HEK293 (cell line): ENCODE results near the gene KLHDC7B.

Experiments
- CTCF ChIA-PET: fragments of 350-600 bp; formaldehyde crosslinking; extraction: SDS; loops from one replicate; lab custom pipeline; 2021; ENCODE audit warnings: antibody characterized with exemption; lab: Yijun Ruan, JAX
- POLR2A ChIA-PET: fragments of 300-600 bp; formaldehyde crosslinking; extraction: SDS; loops from one replicate; lab custom pipeline; 2020; ENCODE audit warnings: antibody characterized with exemption, inconsistent platforms; lab: Yijun Ruan, JAX
- H3K27ac ChIP-seq: fragments of 200-500 bp; sonication (Bioruptor generic); 2 replicates; pipeline ENCODE4 v1.5.1; 2014; ENCODE audit warnings: low read depth, low read length, control low read depth, inconsistent platforms; ENCODE audit errors: extremely low read depth
- H3K36me3 ChIP-seq, 2 experiments: fragments of 200-500 bp in 1 of 2; sonication (Bioruptor generic) in 1 of 2; 1 replicate in 1 of 2; 2 replicates in 1 of 2; pipeline ENCODE4 v1.5.1; 2014 to 2017; ENCODE audit warnings: inconsistent platforms in 2 of 2, low read length in 2 of 2; ENCODE audit not compliant: control insufficient read depth in 2 of 2, insufficient read depth in 1 of 2
- H3K4me1 ChIP-seq: fragments of 200-500 bp; sonication (Bioruptor generic); 2 replicates; pipeline ENCODE4 v1.5.1; 2014; ENCODE audit warnings: mild to moderate bottlenecking, low read length, inconsistent platforms; ENCODE audit not compliant: control insufficient read depth, insufficient read depth
- H3K4me3 ChIP-seq: 2 replicates; pipeline ENCODE4 v1.5.1; 2011; ENCODE audit warnings: low read depth, mild to moderate bottlenecking, control low read depth, low read length, moderate library complexity
- H3K9me3 ChIP-seq: fragments of 200-500 bp; sonication (Bioruptor generic); 2 replicates; pipeline ENCODE4 v1.5.1; 2014; ENCODE audit warnings: low read depth, low read length, inconsistent platforms; ENCODE audit not compliant: control insufficient read depth, insufficient read depth
- BCL11B ChIP-seq: fragments of 450-650 bp; formaldehyde crosslinking; IDR thresholded peaks from 2 replicates; pipeline ENCODE4 v1.5.1; 2016; ENCODE audit warnings: low read depth, missing biosample characterization, missing genetic modification characterization
- KLF7 ChIP-seq: fragments of 450-650 bp; formaldehyde crosslinking; IDR thresholded peaks from 2 replicates; pipeline ENCODE4 v1.5.1; 2016; ENCODE audit warnings: missing biosample characterization, missing genetic modification characterization, borderline replicate concordance
- SCRT1 ChIP-seq: fragments of 450-650 bp; formaldehyde crosslinking; IDR thresholded peaks from 2 replicates; pipeline ENCODE4 v1.5.1; 2016; ENCODE audit warnings: missing biosample characterization, missing genetic modification characterization, borderline replicate concordance
- ZBTB20 ChIP-seq: fragments of 450-650 bp; formaldehyde crosslinking; IDR thresholded peaks from 2 replicates; pipeline ENCODE4 v1.5.1; 2016; ENCODE audit warnings: missing biosample characterization, missing genetic modification characterization
- ZBTB26 ChIP-seq: fragments of 450-650 bp; formaldehyde crosslinking; optimal IDR thresholded peaks from 2 replicates; pipeline ENCODE3; 2016; ENCODE audit warnings: missing biosample characterization, mild to moderate bottlenecking, missing genetic modification characterization
- ZIC2 ChIP-seq: fragments of 450-650 bp; formaldehyde crosslinking; IDR thresholded peaks from 2 replicates; pipeline ENCODE4 v1.5.1; 2016; ENCODE audit warnings: missing biosample characterization, missing genetic modification characterization
- ZNF132 ChIP-seq: fragments of 450-650 bp; formaldehyde crosslinking; IDR thresholded peaks from 2 replicates; pipeline ENCODE4 v1.5.1; 2017; ENCODE audit warnings: missing biosample characterization, missing genetic modification characterization, borderline replicate concordance
- ZNF155 ChIP-seq: fragments of 450-650 bp; formaldehyde crosslinking; IDR thresholded peaks from 2 replicates; pipeline ENCODE4 v1.5.1; 2016; ENCODE audit warnings: missing biosample characterization, missing genetic modification characterization
- ZNF18 ChIP-seq: fragments of 450-650 bp; formaldehyde crosslinking; IDR thresholded peaks from 2 replicates; pipeline ENCODE4 v1.5.1; 2016; ENCODE audit warnings: missing biosample characterization, missing genetic modification characterization
- ZNF248 ChIP-seq: fragments of 450-650 bp; formaldehyde crosslinking; IDR thresholded peaks from 2 replicates; pipeline ENCODE4 v1.5.1; 2017; ENCODE audit warnings: missing biosample characterization, missing genetic modification characterization
- ZNF426 ChIP-seq: fragments of 450-650 bp; formaldehyde crosslinking; IDR thresholded peaks from 2 replicates; pipeline ENCODE4 v1.5.1; 2017; ENCODE audit warnings: missing biosample characterization, missing genetic modification characterization, mild to moderate bottlenecking, inconsistent platforms, moderate library complexity
- ZNF623 ChIP-seq: fragments of 450-650 bp; formaldehyde crosslinking; IDR thresholded peaks from 2 replicates; pipeline ENCODE4 v1.5.1; 2016; ENCODE audit warnings: missing biosample characterization, missing genetic modification characterization
- ZNF654 ChIP-seq: fragments of 450-650 bp; formaldehyde crosslinking; IDR thresholded peaks from 2 replicates; pipeline ENCODE4 v1.5.1; 2016; ENCODE audit warnings: low read depth, missing biosample characterization, missing genetic modification characterization
- ZNF776 ChIP-seq: fragments of 450-650 bp; formaldehyde crosslinking; IDR thresholded peaks from 2 replicates; pipeline ENCODE4 v1.5.0; 2017; ENCODE audit warnings: missing biosample characterization, missing genetic modification characterization, borderline replicate concordance
- ZNF843 ChIP-seq: fragments of 450-650 bp; formaldehyde crosslinking; IDR thresholded peaks from 2 replicates; pipeline ENCODE4 v1.5.1; 2016; ENCODE audit warnings: missing biosample characterization, missing genetic modification characterization
- ZSCAN30 ChIP-seq: fragments of 450-650 bp; IDR thresholded peaks from 2 replicates; pipeline ENCODE4 v1.5.1; 2018; ENCODE audit warnings: missing biosample characterization, mild to moderate bottlenecking, missing genetic modification characterization, moderate library complexity
- ZSCAN4 ChIP-seq: fragments of 450-650 bp; formaldehyde crosslinking; IDR thresholded peaks from 2 replicates; pipeline ENCODE4 v1.5.1; 2017; ENCODE audit warnings: missing biosample characterization, missing genetic modification characterization
- TF ChIP-seq, protein P1 (sequence below): fragments of 450-650 bp; formaldehyde crosslinking; IDR thresholded peaks from 2 replicates; pipeline ENCODE4 v1.5.1; 2016; ENCODE audit warnings: missing biosample characterization, missing genetic modification characterization

The KLHDC7B gene

GRCh38 chr22:50500452-50500851 is 45.2 kb upstream of the KLHDC7B start (continued):
- TF ChIP-seq, protein P1, sequence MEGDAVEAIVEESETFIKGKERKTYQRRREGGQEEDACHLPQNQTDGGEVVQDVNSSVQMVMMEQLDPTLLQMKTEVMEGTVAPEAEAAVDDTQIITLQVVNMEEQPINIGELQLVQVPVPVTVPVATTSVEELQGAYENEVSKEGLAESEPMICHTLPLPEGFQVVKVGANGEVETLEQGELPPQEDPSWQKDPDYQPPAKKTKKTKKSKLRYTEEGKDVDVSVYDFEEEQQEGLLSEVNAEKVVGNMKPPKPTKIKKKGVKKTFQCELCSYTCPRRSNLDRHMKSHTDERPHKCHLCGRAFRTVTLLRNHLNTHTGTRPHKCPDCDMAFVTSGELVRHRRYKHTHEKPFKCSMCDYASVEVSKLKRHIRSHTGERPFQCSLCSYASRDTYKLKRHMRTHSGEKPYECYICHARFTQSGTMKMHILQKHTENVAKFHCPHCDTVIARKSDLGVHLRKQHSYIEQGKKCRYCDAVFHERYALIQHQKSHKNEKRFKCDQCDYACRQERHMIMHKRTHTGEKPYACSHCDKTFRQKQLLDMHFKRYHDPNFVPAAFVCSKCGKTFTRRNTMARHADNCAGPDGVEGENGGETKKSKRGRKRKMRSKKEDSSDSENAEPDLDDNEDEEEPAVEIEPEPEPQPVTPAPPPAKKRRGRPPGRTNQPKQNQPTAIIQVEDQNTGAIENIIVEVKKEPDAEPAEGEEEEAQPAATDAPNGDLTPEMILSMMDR (tag by site-specific recombination): no peak
- TF ChIP-seq ZBTB26: no peak
- no peak for TF ChIP-seq ZNF776 (tag by site-specific recombination)
- TF ChIP-seq ZNF654: no peak
- no peak for TF ChIP-seq SCRT1 (tag by site-specific recombination)
- TF ChIP-seq ZNF132 (tag by site-specific recombination): no peak
- no peak for TF ChIP-seq ZSCAN30

DNA sequence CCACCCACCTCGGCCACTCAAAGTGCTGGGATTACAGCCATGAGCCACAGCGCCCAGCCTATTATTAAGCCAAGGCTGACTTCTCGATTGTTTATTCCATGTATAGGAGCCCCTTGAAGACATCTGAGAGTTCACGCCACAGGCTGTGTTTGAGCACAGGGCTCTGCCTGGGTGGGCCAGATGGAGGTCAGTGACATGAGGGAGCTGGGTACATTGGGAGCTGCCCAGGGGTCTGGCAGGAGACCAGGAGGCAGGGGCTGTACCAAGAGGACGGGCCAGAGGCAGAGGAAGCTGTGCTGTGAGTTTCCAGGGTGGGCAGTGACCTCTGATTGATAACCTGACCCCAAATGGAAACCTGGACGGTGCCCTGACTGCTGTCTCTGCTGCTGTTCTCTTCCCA is 43.6 kb upstream of the KLHDC7B start:
- CTCF ChIA-PET: interaction anchor here (0.6 to 1.2 kb wide), 4 partner anchors 24 to 160 kb away, joined by 3 to 5 read pairs (median 4); partner anchors contain the start of gene SCO2
- Histone ChIP-seq H3K4me3 (no peak overlapping the region), H3K9me3 (no peaks in the 10 kb centered on the region), H3K36me3 (peaks cover 0 to 37% of the 10 kb centered on the region in 2 experiments; a peak in 1 of 3 replicates)
- POLR2A ChIA-PET: interaction anchor here (0.9 to 3.3 kb wide), 3 partner anchors 24 to 58 kb away, joined by 3 to 12 read pairs (median 3); partner anchors contain the start of gene SCO2
- no peak for TF ChIP-seq BCL11B
- TF ChIP-seq ZSCAN4: no peak
- no peak for TF ChIP-seq ZBTB20 (tag by site-specific recombination)
- no peak for TF ChIP-seq ZIC2
- TF ChIP-seq ZNF18: no peak
- no peak for TF ChIP-seq ZNF623 (tag by site-specific recombination)
- TF ChIP-seq ZNF248: no peak
- no peak for TF ChIP-seq KLF7
- no peak for TF ChIP-seq ZNF843
- TF ChIP-seq ZNF426 (tag by site-specific recombination): no peak
- no peak for TF ChIP-seq ZNF155 (tag by site-specific recombination)
- TF ChIP-seq, all 188 proteins: peak for 0
- peaks cover 3% of the 10 kb centered on the region for H3K4me1 ChIP-seq
- H3K27ac ChIP-seq: no peak overlapping the region
